Trophoblast cell (in vitro differentiated cells and primary cell): ENCODE measurements around the gene STARD13.

Source experiments
- DNase-seq, 2 donors: peaks; one replicate each; pipeline ENCODE4 v3.0.0-alpha.2; 2016
- H2AFZ ChIP-seq: 2 replicates; pipeline ENCODE4 v1.6.1; 2013; ENCODE audit warnings: low read length, moderate library complexity, mild to moderate bottlenecking; ENCODE audit not compliant: insufficient read depth, poor library complexity
- H2AK5ac ChIP-seq: 2 replicates; pipeline ENCODE4 v1.6.1; 2013; ENCODE audit warnings: mild to moderate bottlenecking, low read length
- H2BK120ac ChIP-seq: 2 replicates; pipeline ENCODE4 v1.6.1; 2013; ENCODE audit warnings: low read length, mild to moderate bottlenecking, moderate library complexity; ENCODE audit not compliant: insufficient read depth, poor library complexity
- H2BK12ac ChIP-seq: 2 replicates; pipeline ENCODE4 v1.6.1; 2013; ENCODE audit warnings: mild to moderate bottlenecking, low read length, moderate library complexity
- H2BK5ac ChIP-seq: 2 replicates; pipeline ENCODE4 v1.6.1; 2013; ENCODE audit warnings: low read length, low read depth, moderate library complexity, mild to moderate bottlenecking; ENCODE audit not compliant: poor library complexity
- H3K14ac ChIP-seq: 2 replicates; pipeline ENCODE4 v1.6.1; 2013; ENCODE audit warnings: mild to moderate bottlenecking, low read length
- H3K18ac ChIP-seq: 2 replicates; pipeline ENCODE4 v1.6.1; 2013; ENCODE audit warnings: mild to moderate bottlenecking, low read length
- H3K23ac ChIP-seq: 2 replicates; pipeline ENCODE4 v1.6.1; 2013; ENCODE audit warnings: low read length
- H3K27ac ChIP-seq: 2 replicates; pipeline ENCODE4 v1.5.1; 2013; ENCODE audit warnings: low read depth, mild to moderate bottlenecking, inconsistent platforms, low read length, moderate library complexity
- H3K27me3 ChIP-seq: 2 replicates; pipeline ENCODE4 v1.6.1; 2013; ENCODE audit warnings: inconsistent platforms, mild to moderate bottlenecking, low read length, moderate library complexity; ENCODE audit not compliant: insufficient read depth
- H3K36me3 ChIP-seq, 2 experiments: 1 replicate in 1 of 2; 2 replicates in 1 of 2; pipeline ENCODE4 v1.6.1; 2013; ENCODE audit warnings: low read length in 2 of 2, mild to moderate bottlenecking in 2 of 2, moderate library complexity in 1 of 2; ENCODE audit not compliant: insufficient read depth in 2 of 2, control insufficient read depth in 1 of 2
- H3K4ac ChIP-seq: 2 replicates; pipeline ENCODE4 v1.6.1; 2013; ENCODE audit warnings: low read depth, mild to moderate bottlenecking, low read length, moderate library complexity
- H3K4me1 ChIP-seq, 2 experiments: 1 replicate in 1 of 2; 2 replicates in 1 of 2; pipeline ENCODE4 v1.6.1; 2013; ENCODE audit warnings: low read length in 2 of 2, mild to moderate bottlenecking in 2 of 2, moderate library complexity in 1 of 2; ENCODE audit not compliant: insufficient read depth in 2 of 2, control insufficient read depth in 1 of 2
- H3K4me2 ChIP-seq: 2 replicates; pipeline ENCODE4 v1.6.1; 2013; ENCODE audit warnings: inconsistent platforms, mild to moderate bottlenecking, low read length, moderate library complexity
- H3K4me3 ChIP-seq: 2 replicates; pipeline ENCODE4 v1.5.1; 2013; ENCODE audit warnings: mild to moderate bottlenecking, low read depth, low read length, inconsistent platforms
- H3K79me1 ChIP-seq: one replicate; pipeline ENCODE4 v1.6.1; 2013; ENCODE audit warnings: low read length
- H3K79me2 ChIP-seq: 2 replicates; pipeline ENCODE4 v1.6.1; 2013; ENCODE audit warnings: low read length, mild to moderate bottlenecking; ENCODE audit not compliant: control insufficient read depth, insufficient read depth, poor library complexity
- H3K9ac ChIP-seq: 2 replicates; pipeline ENCODE4 v1.6.1; 2013; ENCODE audit warnings: mild to moderate bottlenecking, low read length
- H3K9me3 ChIP-seq: 2 replicates; pipeline ENCODE4 v1.6.1; 2013; ENCODE audit warnings: low read depth, mild to moderate bottlenecking, control low read depth, inconsistent platforms, low read length; ENCODE audit not compliant: insufficient read depth
- H4K12ac ChIP-seq: 2 replicates; pipeline ENCODE4 v1.6.1; 2013; ENCODE audit warnings: low read depth, mild to moderate bottlenecking, low read length, moderate library complexity
- H4K8ac ChIP-seq: 2 replicates; pipeline ENCODE4 v1.6.1; 2013; ENCODE audit warnings: low read depth, mild to moderate bottlenecking, low read length, moderate library complexity
- H4K91ac ChIP-seq: one replicate; pipeline ENCODE4 v1.6.1; 2013; ENCODE audit warnings: low read depth, mild to moderate bottlenecking, low read length, moderate library complexity
- WGBS: extraction: QIAGEN DNeasy Blood & Tissue Kit; methylation state at CpG from one replicate; pipeline ENCODE4 v1.1.7; 2013; ENCODE audit warnings: missing lambda C conversion rate; ENCODE audit not compliant: insufficient read length, insufficient coverage; ENCODE audit errors: extremely low coverage; 5-methylcytosine and 5-hydroxymethylcytosine counted together

STARD13 gene

DNA sequence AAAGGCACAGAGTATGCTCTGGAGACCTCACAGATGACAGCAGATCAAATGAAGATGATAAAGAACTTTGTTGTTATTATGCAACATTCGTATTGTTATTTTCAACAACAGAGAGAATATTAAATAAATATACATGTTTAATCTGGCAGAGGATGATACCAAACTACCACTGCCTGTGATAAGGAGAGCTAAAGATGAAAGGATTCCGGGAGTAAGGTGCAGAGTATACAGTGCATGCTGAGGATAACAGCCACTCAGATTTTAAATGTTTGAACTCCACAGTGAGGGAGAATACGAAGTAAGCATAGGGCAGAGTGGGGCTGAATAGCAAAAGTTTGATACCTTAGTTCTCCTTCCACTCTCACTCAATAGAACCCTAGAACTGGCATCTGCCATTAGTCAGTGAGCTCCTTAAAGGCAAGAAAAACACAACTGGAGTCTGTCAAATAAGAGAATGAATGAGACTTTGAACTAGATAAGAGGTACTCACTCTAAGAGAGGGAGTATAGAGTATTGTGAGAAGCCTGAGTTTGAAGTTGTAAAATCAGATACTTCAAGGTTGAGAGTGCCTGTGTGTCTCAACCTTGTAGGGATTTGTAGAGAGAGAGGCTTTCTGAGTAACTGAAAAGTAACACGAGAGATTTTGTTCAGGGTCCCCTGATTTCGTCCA is 78.5 kb downstream of the STARD13 start:
- no peak overlapping the region for H4K8ac ChIP-seq
- no peak overlapping the region for H2AK5ac ChIP-seq
- no peak overlapping the region for H3K4me3 ChIP-seq
- no peak overlapping the region for H2BK5ac ChIP-seq
- no peaks in the 10 kb centered on the region for H3K9me3 ChIP-seq
- peaks cover 5% of the 10 kb centered on the region for H3K79me1 ChIP-seq
- no peak overlapping the region for H3K23ac ChIP-seq
- DNase-seq, result no peak
- no CpG with 5 or more reads among the region's 5 CpGs for WGBS
- H4K91ac ChIP-seq, result no peak overlapping the region
- H3K18ac ChIP-seq, result no peak overlapping the region
- no peak overlapping the region for H2BK12ac ChIP-seq
- H3K79me2 ChIP-seq, result no peaks in the 10 kb centered on the region
- no peak overlapping the region for H3K4me2 ChIP-seq
- no peak overlapping the region for H3K14ac ChIP-seq
- H3K4me1 ChIP-seq, result peaks cover 6 to 9% of the 10 kb centered on the region in 2 experiments
- H3K36me3 ChIP-seq, result peaks cover 0 to 1% of the 10 kb centered on the region in 2 experiments
- no peak overlapping the region for H3K27ac ChIP-seq
- no peak overlapping the region for H3K9ac ChIP-seq
- no peak overlapping the region for H3K4ac ChIP-seq
- no peaks in the 10 kb centered on the region for H3K27me3 ChIP-seq
- no peak overlapping the region for H4K12ac ChIP-seq
- no peak overlapping the region for H2BK120ac ChIP-seq
- no peak overlapping the region for H2AFZ ChIP-seq

- no CpG with 5 or more reads among the region's 3 CpGs for WGBS
Observed at GRCh38 chr13:33206425-33206824, 79.1 kb downstream of the STARD13 start.

GRCh38 chr13:33205804-33206221 is 79.7 kb downstream of the STARD13 start:
- H3K4me1 ChIP-seq, result peaks cover 6 to 9% of the 10 kb centered on the region in 2 experiments
- peaks cover 5% of the 10 kb centered on the region for H3K79me1 ChIP-seq
- no peak overlapping the region for H3K27ac ChIP-seq
- H2AFZ ChIP-seq, result no peak overlapping the region
- H2BK5ac ChIP-seq, result no peak overlapping the region
- H3K4ac ChIP-seq, result no peak overlapping the region
- H3K27me3 ChIP-seq, result no peaks in the 10 kb centered on the region
- no peak overlapping the region for H4K12ac ChIP-seq
- H3K36me3 ChIP-seq, result peaks cover 0 to 1% of the 10 kb centered on the region in 2 experiments
- no peak overlapping the region for H3K14ac ChIP-seq
- H3K4me3 ChIP-seq, result no peak overlapping the region
- H2BK12ac ChIP-seq, result no peak overlapping the region
- H3K9ac ChIP-seq, result no peak overlapping the region
- no peak overlapping the region for H2AK5ac ChIP-seq
- no peak overlapping the region for H2BK120ac ChIP-seq
- H4K91ac ChIP-seq, result no peak overlapping the region
- H3K9me3 ChIP-seq, result no peaks in the 10 kb centered on the region
- H3K18ac ChIP-seq, result no peak overlapping the region
- no peaks in the 10 kb centered on the region for H3K79me2 ChIP-seq
- H3K4me2 ChIP-seq, result no peak overlapping the region
- H4K8ac ChIP-seq, result no peak overlapping the region
- H3K23ac ChIP-seq, result no peak overlapping the region
- DNase-seq, result no peak
- no CpG with 5 or more reads among the region's 6 CpGs for WGBS

More at GRCh38 chr13:33206425-33206824, 79.1 kb downstream of the STARD13 start:
- H2BK120ac ChIP-seq, result no peak overlapping the region
- no peak overlapping the region for H3K18ac ChIP-seq
- no peak overlapping the region for H3K4me3 ChIP-seq
- no peak overlapping the region for H3K4me2 ChIP-seq
- peaks cover 6 to 9% of the 10 kb centered on the region in 2 experiments for H3K4me1 ChIP-seq
- no peak overlapping the region for H3K9ac ChIP-seq
- no peak overlapping the region for H3K14ac ChIP-seq
- H3K4ac ChIP-seq, result no peak overlapping the region
- no peaks in the 10 kb centered on the region for H3K9me3 ChIP-seq
- H2AFZ ChIP-seq, result no peak overlapping the region
- H2BK12ac ChIP-seq, result no peak overlapping the region
- peaks cover 5% of the 10 kb centered on the region for H3K79me1 ChIP-seq
- H3K27me3 ChIP-seq, result no peaks in the 10 kb centered on the region
- H2AK5ac ChIP-seq, result no peak overlapping the region
- H3K79me2 ChIP-seq, result no peaks in the 10 kb centered on the region
- no peak overlapping the region for H3K23ac ChIP-seq
- H2BK5ac ChIP-seq, result no peak overlapping the region
- DNase-seq, result no peak
- H4K91ac ChIP-seq, result no peak overlapping the region
- H4K8ac ChIP-seq, result no peak overlapping the region
- no peak overlapping the region for H3K27ac ChIP-seq
- H4K12ac ChIP-seq, result no peak overlapping the region
- peaks cover 0 to 1% of the 10 kb centered on the region in 2 experiments for H3K36me3 ChIP-seq

GRCh38 chr13:33205224-33205623 is 80.3 kb downstream of the STARD13 start:
- Histone ChIP-seq H3K79me1 (peaks cover 5% of the 10 kb centered on the region), H3K4me1 (peaks cover 6 to 9% of the 10 kb centered on the region in 2 experiments), H3K23ac (no peak overlapping the region), H3K9ac (no peak overlapping the region), H3K36me3 (peaks cover 0 to 1% of the 10 kb centered on the region in 2 experiments), H2AK5ac (no peak overlapping the region), H4K8ac (no peak overlapping the region), H3K4ac (no peak overlapping the region), H3K4me3 (no peak overlapping the region), H2BK12ac (no peak overlapping the region), H3K18ac (no peak overlapping the region), H2BK120ac (no peak overlapping the region), H3K14ac (no peak overlapping the region), H3K4me2 (no peak overlapping the region), H3K9me3 (no peaks in the 10 kb centered on the region), H3K27ac (no peak overlapping the region), H3K79me2 (no peaks in the 10 kb centered on the region), H3K27me3 (no peaks in the 10 kb centered on the region), H2AFZ (no peak overlapping the region), H4K91ac (no peak overlapping the region), H2BK5ac (no peak overlapping the region), H4K12ac (no peak overlapping the region)
- WGBS, result no CpG with 5 or more reads among the region's 4 CpGs
- no peak for DNase-seq
